Esophagus squamous epithelium (tissue), 5 donors: Measurements from ENCODE around the gene PITPNM3. TPM values are rescaled to one million over a fixed set of nuclear protein-coding genes. Genes with fewer than 3 reads are reported as not detected.

Experiments used
- DNase-seq: peaks from one replicate; lab custom pipeline; 2025; lab: John Stamatoyannopoulos, UW
- H3K27ac ChIP-seq, 4 donors: fragments of 200-600 bp; sonication (generic); one replicate each; pipeline ENCODE4 v1.5.1; 2016 to 2019; ENCODE audit warnings: mild to moderate bottlenecking in 1 of 4
- H3K27me3 ChIP-seq, 4 donors: fragments of 200-600 bp; sonication (generic); 1 replicate in 3 of 4; 2 replicates in 1 of 4; pipeline versions ENCODE4 v1.5.1 to v1.6.0; 2017 to 2021; ENCODE audit warnings: antibody characterized with exemption in 1 of 4
- H3K36me3 ChIP-seq, 3 donors: fragments of 200-600 bp; sonication (generic); one replicate each; pipeline ENCODE4 v1.5.1; 2016 to 2019
- H3K4me1 ChIP-seq, 3 donors: fragments of 200-600 bp; sonication (generic); one replicate each; pipeline ENCODE4 v1.5.1; 2017 to 2019
- H3K4me3 ChIP-seq, 4 donors: fragments of 200-600 bp; sonication (generic); 1 replicate in 3 of 4; 2 replicates in 1 of 4; pipeline ENCODE4 v1.5.1; 2016 to 2019; ENCODE audit warnings: mild to moderate bottlenecking in 2 of 4, moderate library complexity in 1 of 4
- H3K9me3 ChIP-seq, 3 donors: fragments of 200-600 bp; sonication (generic); one replicate each; pipeline ENCODE4 v1.5.1; 2016 to 2019
- POLR2A ChIP-seq, 4 donors: fragments of 450-650 bp; IDR thresholded peaks; one replicate each; pipeline ENCODE4 v1.6.1; 2017; ENCODE audit warnings: antibody characterized with exemption in 4 of 4, mild to moderate bottlenecking in 4 of 4, moderate library complexity in 3 of 4
- WGBS, 2 donors: methylation state at CpG; one replicate each; pipeline ENCODE4 v1.1.5; 2018; 5-methylcytosine and 5-hydroxymethylcytosine counted together
- intact Hi-C: fragments of 100-400 bp; cut with DNase I; formaldehyde crosslinking; loops from one replicate; pipeline ENCODE4 v1.15.0; 2022
- total RNA-seq, 4 donors: library from RNA; depleted of rRNA; stranded (reverse); fragments of >200 nt; gene quantifications; one replicate each; pipeline ENCODE4 v1.1.0, GENCODE V29; 2016
- TF ChIP-seq, protein P1 (sequence below), 6 experiments: fragments of 450-650 bp in 4 of 6; fragments of 200-600 bp in 2 of 6; sonication (generic) in 2 of 6; IDR thresholded peaks; one replicate each; pipeline ENCODE4 v1.5.1; 2016 to 2019; ENCODE audit warnings: antibody characterized with exemption in 6 of 6, mild to moderate bottlenecking in 4 of 6, moderate library complexity in 4 of 6
- donor health status: DM: yes; HTN: yes; CAD: no.

The PITPNM3 gene
- total RNA-seq, 4 donors from 2014 or later = 14.0 to 33.4 (median 21.5) TPM

DNA sequence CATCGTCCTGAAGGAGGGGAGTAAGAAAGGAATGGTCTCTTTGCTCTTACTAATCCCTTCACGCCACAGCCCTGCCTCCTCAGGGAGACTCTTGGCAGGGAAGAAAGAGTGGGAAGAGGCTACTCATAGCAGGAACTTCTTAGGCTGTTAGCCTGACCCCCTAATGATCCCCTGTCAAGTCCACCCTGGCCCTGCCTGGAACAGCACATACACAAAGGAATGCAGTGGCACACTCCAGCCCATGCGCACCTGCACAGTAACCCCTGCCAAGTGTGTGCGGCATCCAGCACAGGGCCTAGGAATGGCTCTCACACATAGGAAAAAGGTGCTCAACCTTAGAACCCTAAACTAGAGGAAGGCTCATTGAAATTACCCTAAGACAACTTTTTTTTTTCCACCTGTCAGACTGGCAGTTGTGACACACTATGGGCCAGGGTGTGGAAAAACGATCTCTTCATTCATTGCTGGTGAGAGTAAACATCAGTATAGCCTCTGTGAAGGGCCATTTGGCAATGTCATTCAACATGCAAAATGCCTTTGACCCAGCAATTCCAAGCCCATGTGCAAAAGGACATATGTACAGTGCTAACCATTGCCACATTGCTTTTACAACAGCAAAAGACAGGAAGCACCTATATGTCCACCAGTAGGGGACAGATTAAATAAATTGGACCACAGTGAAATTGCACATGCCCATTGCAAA lies 62.0 kb downstream of the PITPNM3 start:
- no peaks in the 10 kb centered on the region for H3K27me3 ChIP-seq
- DNase-seq = no peak
- H3K36me3 ChIP-seq = peaks cover 0 to 9% (median 0%) of the 10 kb centered on the region in 3 donors
- no peak overlapping the region for H3K4me3 ChIP-seq
- H3K4me1 ChIP-seq = peaks cover 0 to 39% (median 0%) of the 10 kb centered on the region in 3 donors
- TF ChIP-seq, protein P1, sequence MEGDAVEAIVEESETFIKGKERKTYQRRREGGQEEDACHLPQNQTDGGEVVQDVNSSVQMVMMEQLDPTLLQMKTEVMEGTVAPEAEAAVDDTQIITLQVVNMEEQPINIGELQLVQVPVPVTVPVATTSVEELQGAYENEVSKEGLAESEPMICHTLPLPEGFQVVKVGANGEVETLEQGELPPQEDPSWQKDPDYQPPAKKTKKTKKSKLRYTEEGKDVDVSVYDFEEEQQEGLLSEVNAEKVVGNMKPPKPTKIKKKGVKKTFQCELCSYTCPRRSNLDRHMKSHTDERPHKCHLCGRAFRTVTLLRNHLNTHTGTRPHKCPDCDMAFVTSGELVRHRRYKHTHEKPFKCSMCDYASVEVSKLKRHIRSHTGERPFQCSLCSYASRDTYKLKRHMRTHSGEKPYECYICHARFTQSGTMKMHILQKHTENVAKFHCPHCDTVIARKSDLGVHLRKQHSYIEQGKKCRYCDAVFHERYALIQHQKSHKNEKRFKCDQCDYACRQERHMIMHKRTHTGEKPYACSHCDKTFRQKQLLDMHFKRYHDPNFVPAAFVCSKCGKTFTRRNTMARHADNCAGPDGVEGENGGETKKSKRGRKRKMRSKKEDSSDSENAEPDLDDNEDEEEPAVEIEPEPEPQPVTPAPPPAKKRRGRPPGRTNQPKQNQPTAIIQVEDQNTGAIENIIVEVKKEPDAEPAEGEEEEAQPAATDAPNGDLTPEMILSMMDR (IDR thresholded peaks at IDR 0.05) = no peak
- no peak for TF ChIP-seq POLR2A (IDR thresholded peaks at IDR 0.05)
- intact Hi-C loops = no loop called here
- H3K9me3 ChIP-seq = no peaks in the 10 kb centered on the region
- WGBS, 2 donors = 53 to 63% methylated on average over 4 to 5 of the region's 5 CpGs
- peak overlapping the region in 2 of 4 donors; percentile 26 to 49 for H3K27ac ChIP-seq

DNA sequence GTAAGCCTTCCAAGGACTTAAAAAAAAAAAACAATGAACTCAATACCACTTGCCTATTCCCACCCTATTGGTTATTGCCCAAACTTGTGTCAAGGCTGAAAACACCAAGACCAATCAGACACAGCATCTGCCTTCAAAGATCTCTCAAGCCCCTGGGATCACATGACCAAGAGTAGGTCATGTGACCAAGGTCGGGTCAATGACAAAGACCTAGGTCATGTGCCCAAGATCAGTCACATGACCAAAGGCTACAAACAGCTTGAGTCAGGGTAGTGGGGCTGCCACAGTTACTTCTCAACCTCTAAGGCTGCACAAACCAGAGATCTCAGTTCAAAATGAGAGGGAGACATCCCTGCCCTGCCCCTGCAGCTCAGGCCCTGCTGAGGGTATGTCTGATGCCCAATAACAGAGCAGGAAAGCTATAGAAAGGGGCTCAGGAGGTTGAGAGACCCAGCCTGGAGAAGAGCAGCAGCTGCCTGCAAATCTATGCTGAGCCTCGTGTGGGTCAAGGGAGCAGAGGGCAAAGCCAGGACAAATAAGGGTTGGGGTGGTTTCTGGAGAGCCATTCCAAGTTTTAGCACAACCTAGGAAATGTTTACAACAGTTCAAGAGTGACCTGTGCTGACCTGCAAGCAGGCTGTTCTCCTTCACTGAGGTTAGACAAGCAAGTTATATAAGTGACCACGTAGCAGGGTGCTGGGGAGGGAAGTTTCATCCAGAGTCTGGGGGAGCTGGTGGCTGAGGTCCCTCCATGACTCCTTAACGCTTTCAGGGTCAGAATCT lies 63.3 kb downstream of the PITPNM3 start:
- Histone ChIP-seq H3K27me3 (no peaks in the 10 kb centered on the region), H3K27ac (peak overlapping the region in 2 of 4 donors; percentile 26 to 49), H3K9me3 (no peaks in the 10 kb centered on the region), H3K4me3 (no peak overlapping the region), H3K4me1 (peaks cover 0 to 42% (median 0%) of the 10 kb centered on the region in 3 donors), H3K36me3 (peaks cover 0 to 9% (median 0%) of the 10 kb centered on the region in 3 donors)
- WGBS, 2 donors = 39 to 68% methylated on average over 2 to 4 of the region's 4 CpGs
- no peak for DNase-seq
- no peak for TF ChIP-seq POLR2A (IDR thresholded peaks at IDR 0.05)
- TF ChIP-seq, protein P1 (IDR thresholded peaks at IDR 0.05) = no peak
- intact Hi-C loops = no loop called here

DNA sequence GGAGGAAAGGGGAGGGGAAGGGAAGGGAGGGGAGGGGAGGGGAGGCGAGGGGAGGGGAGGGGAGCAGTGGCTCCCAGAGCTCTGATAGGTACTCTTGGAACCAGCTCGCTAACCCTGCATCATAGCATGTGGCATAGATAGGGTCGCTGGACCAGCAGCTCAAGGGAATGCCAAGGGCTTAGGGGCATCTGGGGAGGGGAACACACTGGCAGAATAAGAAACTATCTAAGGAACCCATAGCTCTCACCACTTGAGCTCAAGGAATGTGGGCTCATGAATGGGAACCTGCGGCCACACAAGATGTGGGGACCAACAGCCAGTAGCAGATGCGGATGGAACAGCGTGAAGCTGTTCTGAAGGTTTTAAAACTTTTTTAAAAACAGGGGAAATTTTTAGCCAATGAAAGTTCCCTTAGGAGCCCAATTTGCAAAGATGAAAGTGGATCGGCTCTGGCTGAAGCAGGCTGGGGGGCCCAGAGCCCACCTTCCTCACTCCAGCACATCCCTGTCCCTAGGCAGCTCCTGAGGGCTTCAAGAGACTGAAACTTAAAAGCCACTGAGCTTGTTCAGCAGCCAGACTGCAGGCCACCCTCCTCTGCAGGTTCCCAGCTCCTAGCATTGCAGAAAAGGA lies 65.2 kb downstream of the PITPNM3 start:
- Histone ChIP-seq H3K27ac (no peak overlapping the region), H3K36me3 (peaks cover 0 to 7% (median 0%) of the 10 kb centered on the region in 3 donors), H3K9me3 (no peaks in the 10 kb centered on the region), H3K4me3 (no peak overlapping the region), H3K4me1 (peaks cover 0 to 46% (median 6%) of the 10 kb centered on the region in 3 donors), H3K27me3 (no peaks in the 10 kb centered on the region)
- no peak for DNase-seq
- WGBS, 2 donors = 93 to 94% methylated on average over 6 of the region's 7 CpGs
- no peak for TF ChIP-seq POLR2A (IDR thresholded peaks at IDR 0.05)
- TF ChIP-seq, protein P1 (IDR thresholded peaks at IDR 0.05) = no peak
- intact Hi-C loops = no loop called here

DNA sequence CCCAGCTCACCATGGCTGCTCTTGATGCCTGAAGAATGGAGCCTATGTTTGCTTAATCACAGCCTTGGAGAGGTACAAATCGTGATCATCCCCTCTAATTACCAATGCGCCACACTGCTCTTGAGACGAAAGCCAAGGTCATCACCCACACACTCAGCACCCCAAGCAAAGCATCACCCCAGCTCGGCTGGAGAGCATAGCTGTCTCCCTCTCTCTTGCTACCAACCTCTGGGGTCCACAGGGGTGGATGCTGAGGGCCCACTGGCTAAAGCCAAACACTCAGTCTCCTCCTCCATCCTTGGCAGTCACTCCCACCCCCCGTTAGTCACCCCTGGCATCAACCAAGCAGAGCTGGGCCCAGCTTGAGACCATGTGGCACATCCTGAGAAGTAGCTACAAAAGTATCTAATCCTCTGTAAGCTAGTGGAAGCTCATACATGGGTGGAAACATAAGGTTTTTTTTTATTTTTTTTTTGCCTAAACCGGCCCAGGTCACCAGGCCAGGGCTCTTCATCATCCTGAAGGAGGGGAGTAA lies 67.3 kb downstream of the PITPNM3 start:
- WGBS, 2 donors = 55 to 59% methylated on average over 3 to 6 of the region's 6 CpGs
- no peaks in the 10 kb centered on the region for H3K9me3 ChIP-seq
- DNase-seq = no peak
- intact Hi-C loops = no loop called here
- H3K36me3 ChIP-seq = peaks cover 0 to 22% (median 0%) of the 10 kb centered on the region in 3 donors
- TF ChIP-seq, protein P1 (IDR thresholded peaks at IDR 0.05) = no peak
- no peak for TF ChIP-seq POLR2A (IDR thresholded peaks at IDR 0.05)
- no peaks in the 10 kb centered on the region for H3K27me3 ChIP-seq
- no peak overlapping the region for H3K27ac ChIP-seq
- H3K4me1 ChIP-seq = peaks cover 0 to 25% (median 6%) of the 10 kb centered on the region in 3 donors
- H3K4me3 ChIP-seq = no peak overlapping the region
